OCI-LY3 (cell line): ENCODE data around the gene CRTC1.

Experiments used
- H2AFZ ChIP-seq: fragments of 200-600, 300-600 bp; shearing (Covaris generic); 2 replicates; pipeline ENCODE4 v1.6.0; 2014; ENCODE audit warnings: antibody characterized with exemption, low read depth, low read length
- H3K27ac ChIP-seq: fragments of 200-600, 300-600 bp; sonication (generic); 2 replicates; pipeline ENCODE4 v1.5.1; 2014; ENCODE audit warnings: mild to moderate bottlenecking, low read length, moderate library complexity, mixed read lengths
- H3K27me3 ChIP-seq: fragments of 200-600, 300-600 bp; sonication (generic); 2 replicates; pipeline ENCODE4 v1.6.1; 2014; ENCODE audit warnings: low read depth, low read length, mixed read lengths
- H3K36me3 ChIP-seq: fragments of 200-600, 300-600 bp; sonication (generic); replicated peaks from 2 replicates; pipeline ENCODE3; 2014; ENCODE audit warnings: low read depth, low read length, mixed read lengths
- H3K4me1 ChIP-seq: fragments of 300-600, 200-600 bp; sonication (generic); 2 replicates; pipeline ENCODE4 v1.6.1; 2014; ENCODE audit warnings: low read length, mixed read lengths
- H3K4me2 ChIP-seq: fragments of 200-600, 300-600 bp; sonication (generic); 2 replicates; pipeline ENCODE4 v1.6.1; 2014; ENCODE audit warnings: low read length, mixed read lengths
- H3K4me3 ChIP-seq: fragments of 300-600, 200-600 bp; sonication (generic); 2 replicates; pipeline ENCODE4 v1.5.1; 2014; ENCODE audit warnings: antibody characterized with exemption, mild to moderate bottlenecking, low read length, moderate library complexity
- H3K79me2 ChIP-seq: fragments of 300-600, 200-600 bp; shearing (Covaris generic); 2 replicates; pipeline ENCODE4 v1.6.1; 2014; ENCODE audit warnings: mild to moderate bottlenecking, low read length, mixed read lengths
- H3K9ac ChIP-seq: fragments of 300-600, 200-600 bp; shearing (Covaris generic); 2 replicates; pipeline ENCODE4 v1.6.0; 2014; ENCODE audit warnings: mild to moderate bottlenecking, low read length, moderate library complexity
- H3K9me3 ChIP-seq: fragments of 200-600, 300-600 bp; shearing (Covaris generic); 2 replicates; pipeline ENCODE4 v1.6.1; 2014; ENCODE audit warnings: low read length, mixed read lengths; ENCODE audit not compliant: insufficient read depth
- H4K20me1 ChIP-seq: fragments of 200-600, 300-600 bp; sonication (generic); 2 replicates; pipeline ENCODE4 v1.6.1; 2016; ENCODE audit warnings: low read length, mixed read lengths; ENCODE audit not compliant: insufficient read depth
- CTCF ChIP-seq: fragments of 200-600, 300-600 bp; sonication (generic); IDR thresholded peaks from 2 replicates; pipeline ENCODE4 v1.5.1; 2014; ENCODE audit warnings: antibody characterized with exemption, low read length, low read depth
- EZH2phosphoT487 ChIP-seq: fragments of 200-600 bp; shearing (Covaris generic); IDR thresholded peaks from 2 replicates; pipeline ENCODE4 v1.6.1; 2018; ENCODE audit warnings: antibody characterized with exemption, mixed run types, low read depth

Gene CRTC1

GRCh38 chr19:18796239-18796638 is 112.8 kb downstream of the CRTC1 start:
- H3K9me3 ChIP-seq = no peaks in the 10 kb centered on the region
- peaks cover 12% of the 10 kb centered on the region for H3K4me1 ChIP-seq
- no peaks in the 10 kb centered on the region for H3K79me2 ChIP-seq
- H3K27ac ChIP-seq = no peak overlapping the region
- H3K27me3 ChIP-seq = peaks cover 60% of the 10 kb centered on the region
- no peaks in the 10 kb centered on the region for H4K20me1 ChIP-seq
- H2AFZ ChIP-seq = no peak overlapping the region
- H3K4me2 ChIP-seq = no peak overlapping the region
- no peaks in the 10 kb centered on the region for H3K36me3 ChIP-seq
- no peak overlapping the region for H3K9ac ChIP-seq
- TF ChIP-seq CTCF (no peak), EZH2phosphoT487 (no peak)
- no peak overlapping the region for H3K4me3 ChIP-seq

GRCh38 chr19:18798384-18799352 is 115.2 kb downstream of the CRTC1 start:
- Histone ChIP-seq H4K20me1 (no peaks in the 10 kb centered on the region), H3K4me2 (no peak overlapping the region), H3K36me3 (no peaks in the 10 kb centered on the region), H3K79me2 (no peaks in the 10 kb centered on the region), H3K9me3 (no peaks in the 10 kb centered on the region), H3K4me3 (no peak overlapping the region), H3K9ac (no peak overlapping the region), H3K27me3 (peaks cover 41% of the 10 kb centered on the region), H3K27ac (no peak overlapping the region), H3K4me1 (no peaks in the 10 kb centered on the region), H2AFZ (no peak overlapping the region)
- no peak for TF ChIP-seq EZH2phosphoT487
- TF ChIP-seq CTCF = no peak

- no peaks in the 10 kb centered on the region for H3K4me1 ChIP-seq
- H3K4me3 ChIP-seq = no peak overlapping the region
- no peaks in the 10 kb centered on the region for H4K20me1 ChIP-seq
- H3K9me3 ChIP-seq = no peaks in the 10 kb centered on the region
- peaks cover 36% of the 10 kb centered on the region for H3K27me3 ChIP-seq
- H2AFZ ChIP-seq = no peak overlapping the region
- H3K36me3 ChIP-seq = no peaks in the 10 kb centered on the region
- no peaks in the 10 kb centered on the region for H3K79me2 ChIP-seq
- TF ChIP-seq EZH2phosphoT487 (no peak), CTCF (no peak)
- no peak overlapping the region for H3K27ac ChIP-seq
- no peak overlapping the region for H3K9ac ChIP-seq
- H3K4me2 ChIP-seq = no peak overlapping the region
Observed at GRCh38 chr19:18799389-18799970, 116.0 kb downstream of the CRTC1 start.

- Histone ChIP-seq H3K4me3 (no peak overlapping the region), H3K27me3 (peaks cover 31% of the 10 kb centered on the region)
Observed at GRCh38 chr19:18800079-18800478, 116.6 kb downstream of the CRTC1 start.

More at GRCh38 chr19:18800079-18800478, 116.6 kb downstream of the CRTC1 start:
- no peaks in the 10 kb centered on the region for H3K4me1 ChIP-seq
- H4K20me1 ChIP-seq = no peaks in the 10 kb centered on the region
- no peaks in the 10 kb centered on the region for H3K9me3 ChIP-seq
- no peak overlapping the region for H3K4me2 ChIP-seq
- no peak overlapping the region for H2AFZ ChIP-seq
- H3K79me2 ChIP-seq = no peaks in the 10 kb centered on the region
- H3K27ac ChIP-seq = no peak overlapping the region
- H3K9ac ChIP-seq = no peak overlapping the region
- no peak for TF ChIP-seq EZH2phosphoT487
- no peak for TF ChIP-seq CTCF
- no peaks in the 10 kb centered on the region for H3K36me3 ChIP-seq
